Fibroblast of skin of left quadriceps (primary cell): ENCODE results near the gene CHRM1.
"Not testable (repeated sequence)": the region's sequence is repeated elsewhere in the genome, so short reads cannot be mapped to it uniquely, and the experiment has no call there.

Experiments used
- DNase-seq, 2 experiments: peaks; one replicate each; pipeline ENCODE4 v3.0.0-alpha.2; 2013; ENCODE audit warnings: low read depth in 2 of 2

The CHRM1 gene

GRCh38 chr11:62875698-62876478 lies 45.3 kb downstream of the CHRM1 start:
- DNase-seq = no peak

GRCh38 chr11:62874851-62875250 lies 46.3 kb downstream of the CHRM1 start:
- DNase-seq = no peak

GRCh38 chr11:62865635-62866034 lies 55.5 kb downstream of the CHRM1 start:
- DNase-seq = no peak

- no peak for DNase-seq
These were observed 57.4 kb downstream of the CHRM1 start for GRCh38 chr11:62863687-62864335.

GRCh38 chr11:62861564-62862192 lies 59.5 kb downstream of the CHRM1 start:
- DNase-seq = not testable (repeated sequence)

GRCh38 chr11:62860835-62861563 lies 60.2 kb downstream of the CHRM1 start:
- no peak for DNase-seq

- DNase-seq = not testable (repeated sequence)
These were observed 61.9 kb downstream of the CHRM1 start for GRCh38 chr11:62859281-62859703.
